HEK293 (cell line): ENCODE data around the gene TMOD1.

ENCODE experiments used
- GLIS2 ChIP-seq: fragments of 450-650 bp; formaldehyde crosslinking; IDR thresholded peaks from 2 replicates; pipeline ENCODE4 v1.5.1; 2016; ENCODE audit warnings: missing biosample characterization, missing genetic modification characterization
- MZF1 ChIP-seq: fragments of 450-650 bp; formaldehyde crosslinking; IDR thresholded peaks from 2 replicates; pipeline ENCODE4 v1.5.1; 2017; ENCODE audit warnings: missing biosample characterization, missing genetic modification characterization, borderline replicate concordance
- SALL2 ChIP-seq: fragments of 450-650 bp; formaldehyde crosslinking; IDR thresholded peaks from 2 replicates; pipeline ENCODE4 v1.5.0; 2017; ENCODE audit warnings: missing biosample characterization, mild to moderate bottlenecking, missing genetic modification characterization, borderline replicate concordance
- ZBTB7A ChIP-seq: fragments of 450-650 bp; formaldehyde crosslinking; IDR thresholded peaks from 2 replicates; pipeline ENCODE4 v1.5.1; 2016; ENCODE audit warnings: low read depth, missing biosample characterization, missing genetic modification characterization
- ZBTB8A ChIP-seq: fragments of 450-650 bp; formaldehyde crosslinking; IDR thresholded peaks from 2 replicates; pipeline ENCODE4 v1.5.1; 2016; ENCODE audit warnings: missing biosample characterization, missing genetic modification characterization
- ZFP3 ChIP-seq: fragments of 450-650 bp; formaldehyde crosslinking; IDR thresholded peaks from 2 replicates; pipeline ENCODE4 v1.5.1; 2016; ENCODE audit warnings: low read depth, missing biosample characterization, missing genetic modification characterization
- ZNF157 ChIP-seq: fragments of 450-650 bp; formaldehyde crosslinking; IDR thresholded peaks from 2 replicates; pipeline ENCODE4 v1.5.1; 2016; ENCODE audit warnings: missing biosample characterization, missing genetic modification characterization
- ZNF2 ChIP-seq: fragments of 450-650 bp; formaldehyde crosslinking; IDR thresholded peaks from 2 replicates; pipeline ENCODE4 v1.5.1; 2016; ENCODE audit warnings: missing biosample characterization, missing genetic modification characterization
- ZNF785 ChIP-seq: fragments of 450-650 bp; formaldehyde crosslinking; IDR thresholded peaks from 2 replicates; pipeline ENCODE4 v1.5.1; 2016; ENCODE audit warnings: missing biosample characterization, missing genetic modification characterization
- TF ChIP-seq, protein P1 (sequence below): fragments of 450-650 bp; formaldehyde crosslinking; IDR thresholded peaks from 2 replicates; pipeline ENCODE4 v1.5.1; 2016; ENCODE audit warnings: missing biosample characterization, missing genetic modification characterization

DNA sequence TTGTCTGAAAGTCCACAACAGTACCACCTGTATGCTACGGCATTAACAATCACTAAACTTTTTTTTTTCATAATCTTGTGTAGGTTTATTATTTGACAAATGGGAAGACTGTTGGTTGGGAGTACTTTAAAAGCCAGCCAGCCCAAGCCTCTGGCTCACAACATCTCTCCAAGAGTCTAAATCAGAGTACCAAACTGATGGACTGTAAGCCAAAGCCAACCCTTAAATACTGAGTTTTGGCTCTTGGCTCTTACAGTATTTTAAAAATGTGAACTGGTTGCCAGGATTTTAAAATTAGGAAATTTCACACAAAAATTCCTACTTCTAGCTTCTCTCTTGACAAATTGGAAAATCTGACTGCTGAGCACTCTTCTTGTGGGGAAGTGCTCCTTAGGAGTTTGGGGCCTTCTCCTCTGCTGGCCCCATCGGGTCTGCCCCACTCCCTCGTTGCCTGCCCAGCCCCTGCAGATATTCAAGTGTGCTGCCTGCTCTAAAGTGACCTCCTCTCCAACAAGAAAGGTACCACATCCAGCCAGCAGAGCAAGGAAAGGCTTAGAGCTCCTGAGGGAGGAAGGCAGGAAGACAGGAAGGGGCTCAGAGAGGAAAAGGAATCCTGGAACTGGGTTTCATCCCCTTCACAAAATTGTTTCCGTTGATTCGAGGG is 21.8 kb upstream of the TMOD1 start:
- TF ChIP-seq GLIS2 (tag by site-specific recombination) (no peak), ZNF785 (tag by site-specific recombination) (no peak), ZBTB8A (tag by site-specific recombination) (no peak), ZNF157 (tag by site-specific recombination) (no peak), MZF1 (tag by site-specific recombination) (no peak), SALL2 (tag by site-specific recombination) (no peak), ZNF2 (tag by site-specific recombination) (no peak), ZFP3 (tag by site-specific recombination) (no peak), ZBTB7A (tag by site-specific recombination) (no peak)
- TF ChIP-seq, protein P1, sequence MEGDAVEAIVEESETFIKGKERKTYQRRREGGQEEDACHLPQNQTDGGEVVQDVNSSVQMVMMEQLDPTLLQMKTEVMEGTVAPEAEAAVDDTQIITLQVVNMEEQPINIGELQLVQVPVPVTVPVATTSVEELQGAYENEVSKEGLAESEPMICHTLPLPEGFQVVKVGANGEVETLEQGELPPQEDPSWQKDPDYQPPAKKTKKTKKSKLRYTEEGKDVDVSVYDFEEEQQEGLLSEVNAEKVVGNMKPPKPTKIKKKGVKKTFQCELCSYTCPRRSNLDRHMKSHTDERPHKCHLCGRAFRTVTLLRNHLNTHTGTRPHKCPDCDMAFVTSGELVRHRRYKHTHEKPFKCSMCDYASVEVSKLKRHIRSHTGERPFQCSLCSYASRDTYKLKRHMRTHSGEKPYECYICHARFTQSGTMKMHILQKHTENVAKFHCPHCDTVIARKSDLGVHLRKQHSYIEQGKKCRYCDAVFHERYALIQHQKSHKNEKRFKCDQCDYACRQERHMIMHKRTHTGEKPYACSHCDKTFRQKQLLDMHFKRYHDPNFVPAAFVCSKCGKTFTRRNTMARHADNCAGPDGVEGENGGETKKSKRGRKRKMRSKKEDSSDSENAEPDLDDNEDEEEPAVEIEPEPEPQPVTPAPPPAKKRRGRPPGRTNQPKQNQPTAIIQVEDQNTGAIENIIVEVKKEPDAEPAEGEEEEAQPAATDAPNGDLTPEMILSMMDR, result no peak
